NCI-H526 (cell line): ENCODE results near the gene FSTL1.

Source experiments
- DNase-seq, 2 experiments: peaks; one replicate each; lab custom pipeline; 2025; lab: John Stamatoyannopoulos, UW

FSTL1 gene

GRCh38 chr3:120450600-120451271 is at the start of gene FSTL1:
TSS of gene FSTL1 (minus strand) at chr3:120450992. CDS start at chr3:120450746, 246 bp downstream.
- DNase-seq = peak in 1 of 2 experiments; percentile 76

- DNase-seq = no peak
Observed at GRCh38 chr3:120498556-120499346, 48.0 kb upstream of the FSTL1 start.

DNA sequence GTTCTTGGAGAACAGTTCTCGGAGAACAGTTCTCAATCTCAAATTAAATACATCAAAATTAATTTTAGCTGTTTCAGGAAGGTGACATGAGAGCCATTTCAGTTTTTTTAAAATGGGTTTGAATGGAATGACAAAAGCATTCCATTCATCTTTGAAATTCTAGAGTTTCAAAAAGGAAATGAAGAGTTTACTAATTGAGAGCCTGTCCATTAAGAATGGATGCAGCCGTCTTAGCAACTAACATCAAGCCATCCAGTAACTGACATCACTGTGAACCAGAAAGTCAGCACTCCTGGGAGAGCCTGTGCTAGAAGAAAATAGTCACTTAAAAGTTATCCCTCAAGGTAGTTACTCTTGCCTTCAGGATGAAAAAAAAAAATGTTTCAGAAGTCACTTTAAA is 47.0 kb upstream of the FSTL1 start:
- no peak for DNase-seq

DNA sequence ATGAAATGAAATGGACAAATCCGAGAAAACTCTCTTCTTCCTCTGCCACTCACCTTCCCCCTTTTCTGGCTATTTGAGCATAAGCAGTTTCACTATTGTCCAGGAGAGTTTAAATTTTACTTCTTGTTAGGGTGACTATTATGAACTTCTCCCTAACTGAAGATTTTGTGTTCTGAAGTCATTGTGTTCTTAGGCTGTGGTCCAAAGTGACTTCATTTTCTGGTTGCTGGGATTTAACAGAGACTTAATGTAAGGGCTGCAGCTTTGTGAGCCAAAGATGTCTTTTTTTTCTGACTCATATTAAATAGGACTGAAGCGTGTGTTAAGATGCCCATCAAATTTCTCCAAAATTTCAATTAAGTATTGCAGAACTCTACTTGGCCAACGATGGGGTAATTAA is 46.5 kb upstream of the FSTL1 start:
- DNase-seq = no peak

- DNase-seq = no peak
Observed at GRCh38 chr3:120496278-120497002, 45.6 kb upstream of the FSTL1 start.

- DNase-seq = no peak
Observed at GRCh38 chr3:120495809-120496208, 45.0 kb upstream of the FSTL1 start.

GRCh38 chr3:120492103-120492502 is 41.3 kb upstream of the FSTL1 start:
- no peak for DNase-seq

DNA sequence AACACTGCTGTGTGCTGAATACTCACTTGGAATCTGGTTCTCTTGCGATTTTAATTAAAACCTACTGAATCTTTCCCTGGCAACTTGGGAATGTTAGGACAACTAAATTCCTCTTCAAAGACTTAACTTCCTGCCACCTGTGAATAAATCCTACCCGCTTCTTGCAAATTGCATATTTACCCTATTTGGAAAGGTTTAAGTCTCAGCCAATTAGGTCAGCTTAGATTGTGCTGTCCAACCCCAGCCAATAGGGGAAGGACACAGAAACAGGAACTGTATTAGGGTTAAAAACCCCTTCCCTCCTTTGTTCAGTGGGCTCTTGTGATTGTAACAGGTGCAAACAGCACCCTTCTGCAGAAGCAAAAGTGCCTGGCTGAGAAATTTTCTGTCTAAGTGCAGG is 38.6 kb upstream of the FSTL1 start:
- no peak for DNase-seq

DNA sequence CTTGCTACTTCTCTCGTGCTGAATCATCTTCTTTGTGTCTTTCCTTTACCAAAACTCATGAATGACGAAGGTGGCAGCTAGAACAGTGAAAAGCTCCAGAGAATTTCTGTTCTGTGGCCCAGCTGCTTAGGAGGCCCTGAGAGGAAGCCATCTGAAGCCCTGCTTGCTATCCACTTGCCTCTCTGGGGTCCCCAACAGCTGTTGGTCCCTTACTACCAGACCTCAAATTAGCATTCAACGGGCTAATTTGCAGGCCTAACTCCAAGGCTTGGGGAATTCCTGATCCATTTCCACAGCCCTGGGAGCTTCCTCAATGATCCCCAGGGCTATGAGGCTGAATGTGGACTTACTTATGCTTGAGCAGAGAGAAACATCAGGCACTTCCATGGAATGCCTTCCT is 37.5 kb upstream of the FSTL1 start:
- DNase-seq = no peak

DNA sequence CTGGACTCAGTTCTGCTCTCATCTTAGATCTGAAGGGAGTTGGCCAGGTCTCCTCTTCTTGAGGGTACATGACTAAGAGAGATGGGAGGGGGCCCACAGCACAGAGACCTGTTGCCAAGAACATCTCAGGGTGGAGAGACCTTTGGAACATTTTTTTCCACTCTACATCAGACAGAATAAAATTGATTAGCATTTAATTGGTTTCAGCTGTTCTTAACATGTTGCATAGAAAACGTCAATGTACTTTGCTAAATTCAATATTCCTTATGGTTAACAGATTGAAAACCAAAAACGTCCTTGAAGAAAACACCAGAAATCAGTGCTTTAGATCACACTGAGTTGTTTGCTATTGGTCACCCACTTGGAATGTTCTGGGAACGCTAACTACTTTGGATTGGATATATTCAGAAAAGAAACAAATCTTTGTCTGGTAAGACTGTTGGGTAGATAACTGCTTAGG is 36.4 kb upstream of the FSTL1 start:
- no peak for DNase-seq

- no peak for DNase-seq
Observed at GRCh38 chr3:120481081-120481480, 30.3 kb upstream of the FSTL1 start.

GRCh38 chr3:120477781-120478180 is 27.0 kb upstream of the FSTL1 start:
- DNase-seq = no peak

DNA sequence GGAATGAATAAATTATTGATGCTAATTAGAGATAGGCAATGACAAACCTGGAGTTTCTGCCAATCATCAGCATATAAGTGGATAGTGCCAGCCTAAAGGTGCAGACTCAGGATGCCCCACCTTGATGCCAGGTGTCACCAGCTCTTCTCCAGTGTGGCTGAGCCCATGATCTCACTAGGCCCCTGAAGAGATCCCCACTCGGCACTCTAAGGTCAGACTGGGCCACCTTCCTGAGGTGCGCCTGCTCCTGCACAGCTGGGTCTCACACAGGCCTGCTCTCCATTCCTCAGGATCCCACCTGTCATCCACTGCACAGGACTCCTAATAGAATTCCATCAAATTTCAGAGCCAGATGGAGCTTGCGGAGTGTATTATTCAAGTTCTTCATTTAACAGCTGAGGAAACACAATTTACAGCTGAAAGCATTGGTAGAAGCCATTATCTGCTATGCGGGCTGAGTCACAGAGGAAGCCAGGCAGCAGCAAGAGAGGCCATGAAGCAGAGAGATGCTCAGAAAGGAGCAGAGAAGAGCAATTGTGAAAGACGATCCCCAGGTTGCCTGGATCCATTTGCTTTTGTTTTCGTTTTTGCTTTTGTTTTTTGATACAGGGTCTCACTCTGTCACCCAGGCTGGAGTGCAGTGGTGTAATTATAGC is 25.1 kb upstream of the FSTL1 start:
- no peak for DNase-seq

- DNase-seq = no peak
Observed at GRCh38 chr3:120473896-120474675, 23.3 kb upstream of the FSTL1 start.

- no peak for DNase-seq
Observed at GRCh38 chr3:120473389-120473788, 22.6 kb upstream of the FSTL1 start.

- DNase-seq = no peak
Observed at GRCh38 chr3:120472121-120472844, 21.5 kb upstream of the FSTL1 start.

GRCh38 chr3:120471643-120472042 is 20.9 kb upstream of the FSTL1 start:
- no peak for DNase-seq

GRCh38 chr3:120470870-120471269 is 20.1 kb upstream of the FSTL1 start:
- DNase-seq = no peak

DNA sequence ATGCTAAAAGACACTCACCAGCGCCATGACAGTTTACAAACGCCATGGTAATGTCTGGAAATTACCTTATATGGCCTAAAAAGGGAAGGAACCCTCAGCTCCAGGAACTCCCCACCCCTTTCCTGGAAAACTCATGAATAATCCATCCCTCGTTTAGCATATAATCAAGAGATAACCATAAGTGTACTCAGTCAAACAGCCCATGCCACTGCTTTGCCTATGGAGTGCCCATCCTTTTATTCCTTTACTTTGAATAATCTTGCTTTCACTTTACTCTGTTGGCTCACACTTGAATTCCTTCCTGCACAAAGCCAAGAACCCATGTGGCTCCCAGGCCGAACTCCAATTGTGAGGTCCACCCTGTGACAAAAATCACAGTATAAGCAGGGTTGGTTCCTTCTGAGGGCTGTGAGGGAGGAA is 19.1 kb upstream of the FSTL1 start:
- peak; percentile 26 to 38 for DNase-seq

- DNase-seq = no peak
Observed at GRCh38 chr3:120469440-120469839, 18.6 kb upstream of the FSTL1 start.
